Measurements from ENCODE around the gene FEZF1. TPM values are rescaled to one million over a fixed set of nuclear protein-coding genes. Genes with fewer than 3 reads are reported as not detected.

Gene FEZF1
- total and polyA plus RNA-seq, 2 of the 4 experiments (the other 2 are of a cell fraction) = not detected

DNA sequence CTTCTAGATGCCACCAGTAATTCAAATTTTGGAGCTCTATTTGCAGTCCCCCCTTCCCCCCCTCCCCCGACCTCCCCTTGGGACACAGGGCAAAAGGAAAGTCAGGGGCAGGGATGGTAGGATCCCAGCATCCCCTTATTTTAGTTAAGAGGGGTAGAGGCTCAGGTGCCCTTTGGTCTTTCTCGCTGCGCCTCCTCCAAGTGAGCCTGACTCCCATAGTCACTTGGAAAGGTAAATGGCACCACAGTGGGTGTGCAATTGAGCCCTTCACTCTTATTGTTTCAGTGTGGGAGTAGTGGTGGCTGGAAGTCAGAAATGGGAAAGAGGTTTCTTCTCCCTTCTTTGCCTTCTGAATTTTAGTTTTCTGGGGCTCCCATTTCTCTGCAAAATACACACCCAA is 8.2 kb upstream of the FEZF1 start:
- Histone ChIP-seq H3K36me3 (ENCODE audit: control insufficient read depth, insufficient read depth, low read length) (no peaks in the 10 kb centered on the region), H3K27me3 (ENCODE audit: control insufficient read depth, insufficient read depth, low read length) (peaks cover 67% of the 10 kb centered on the region), H2BK5ac (ENCODE audit: low read depth, low read length, poor library complexity, severe bottlenecking) (no peak overlapping the region), H3K79me1 (ENCODE audit: low read depth in 1 of 2, low read length in 2 of 2) (no peaks in the 10 kb centered on the region), H4K91ac (ENCODE audit: insufficient read depth, low read depth, low read length) (no peak overlapping the region), H3K56ac (ENCODE audit: extremely low read depth, insufficient read depth, low read length) (no peak overlapping the region), H3K4me2 (ENCODE audit: low read depth, low read length) (no peak overlapping the region), H3K4ac (ENCODE audit: low read depth, low read length) (no peak overlapping the region), H2BK15ac (ENCODE audit: low read depth, low read length) (no peak overlapping the region), H2AFZ (replicated peaks; ENCODE audit: low read length, poor library complexity) (no peak overlapping the region), H4K20me1 (ENCODE audit: insufficient read depth, low read length) (no peaks in the 10 kb centered on the region), H2AK5ac (ENCODE audit: low read depth, low read length) (no peak overlapping the region), H3K4me3 (ENCODE audit: insufficient read depth, low read depth, low read length) (no peak overlapping the region), H3K9ac (ENCODE audit: low read depth, low read length) (no peak overlapping the region), H2AK9ac (replicated peaks; ENCODE audit: low read depth, low read length, poor library complexity) (no peak overlapping the region), H4K5ac (ENCODE audit: low read depth, low read length) (no peak overlapping the region), H3K9me3 (ENCODE audit: control insufficient read depth, insufficient read depth, low read length) (peaks cover 2% of the 10 kb centered on the region; the same call in 1 of the 2 replicates), H4K8ac (ENCODE audit: low read depth in 2 of 2, low read length in 2 of 2) (no peak overlapping the region), H3K14ac (replicated peaks; ENCODE audit: low read depth, low read length) (no peak overlapping the region), H3K18ac (ENCODE audit: low read depth, low read length) (no peak overlapping the region), H3K9me1 (ENCODE audit: insufficient read depth, low read length) (no peaks in the 10 kb centered on the region), H3K23ac (ENCODE audit: low read depth, low read length) (no peak overlapping the region), H3K27ac (ENCODE audit: insufficient read depth, low read length) (no peak overlapping the region), H3K4me1 (ENCODE audit: control insufficient read depth, insufficient read depth, low read length) (no peaks in the 10 kb centered on the region), H2BK20ac (ENCODE audit: low read depth, low read length) (no peak overlapping the region), H2BK120ac (ENCODE audit: low read depth, low read length) (no peak overlapping the region)
- DNase-seq (no peak), ATAC-seq (ENCODE audit: low read depth) (no peak)
- BruUV-seq (replicated peaks) = no TSS peak
- intact Hi-C loops (cut with micrococcal nuclease) = no loop called here
- TF ChIP-seq USF2 (IDR thresholded peaks at IDR 0.05; ENCODE audit: low read depth, low read length) = no peak
- WGBS, 2 experiments (ENCODE audit: extremely low coverage in 2 of 2, insufficient read length in 1 of 2) = no CpG with 5 or more reads among the region's 3 CpGs
- dilution Hi-C loops (cut with HindIII; ENCODE audit: low sequenced_read_pairs, unreplicated experiment) = no loop called here
- ChIA-PET POLR2A (ENCODE audit: unreplicated experiment) (no interaction called here), CTCF (no interaction called here)
- in situ Hi-C loops (cut with MboI; ENCODE audit: low sequenced_read_pairs) = no loop called here

All from IMR-90 (cell line).